ENCODE measurements around the gene RRP1.

- no peak for TF ChIP-seq CTCF (IDR thresholded peaks at IDR 0.05; ENCODE audit: low read length)
- TF ChIP-seq EZH2 (IDR thresholded peaks at IDR 0.05; ENCODE audit: borderline replicate concordance, low read length): no peak
Measured at GRCh38 chr21:43818685-43819084, 29.3 kb downstream of the RRP1 start.

Measured in OCI-LY1 (cell line).